Smooth muscle cell (in vitro differentiated cells): ENCODE data around the gene HHLA2. TPM values are rescaled to one million over a fixed set of nuclear protein-coding genes. Genes with fewer than 3 reads are reported as not detected.

ENCODE experiments used
- DNase-seq: peaks from one replicate; lab custom pipeline; 2025; ENCODE audit not compliant: unreplicated experiment; lab: John Stamatoyannopoulos, UW
- H2AFZ ChIP-seq: fragments of 200-600 bp; sonication (generic); 2 replicates; pipeline ENCODE4 v1.6.0; 2016; ENCODE audit warnings: antibody characterized with exemption, low read depth, mild to moderate bottlenecking
- H3F3A ChIP-seq: fragments of 200-600 bp; sonication (generic); 2 replicates; pipeline ENCODE4 v1.6.0; 2017; ENCODE audit warnings: antibody characterized with exemption, low read depth
- H3K27ac ChIP-seq: fragments of 200-600 bp; sonication (generic); 2 replicates; pipeline ENCODE4 v1.5.1; 2016; ENCODE audit warnings: low read depth, mild to moderate bottlenecking
- H3K27me3 ChIP-seq: fragments of 200-600 bp; sonication (generic); 2 replicates; pipeline ENCODE4 v1.6.1; 2016; ENCODE audit warnings: low read depth, mild to moderate bottlenecking
- H3K36me3 ChIP-seq: fragments of 200-600 bp; sonication (generic); 2 replicates; pipeline ENCODE4 v1.5.1; 2016; ENCODE audit warnings: low read depth
- H3K4me1 ChIP-seq: fragments of 200-600 bp; sonication (generic); 2 replicates; pipeline ENCODE4 v1.5.1; 2016; ENCODE audit warnings: low read depth
- H3K4me2 ChIP-seq: fragments of 200-600 bp; sonication (generic); 2 replicates; pipeline ENCODE4 v1.6.0; 2016; ENCODE audit warnings: mild to moderate bottlenecking
- H3K4me3 ChIP-seq: fragments of 200-600 bp; sonication (generic); 2 replicates; pipeline ENCODE4 v1.5.1; 2016; ENCODE audit warnings: mild to moderate bottlenecking
- H3K79me2 ChIP-seq: fragments of 200-600 bp; sonication (generic); 2 replicates; pipeline ENCODE4 v1.6.0; 2016; ENCODE audit warnings: low read depth, mild to moderate bottlenecking
- H3K9ac ChIP-seq: fragments of 200-600 bp; sonication (generic); 2 replicates; pipeline ENCODE4 v1.6.0; 2016; ENCODE audit warnings: low read depth
- H3K9me3 ChIP-seq: fragments of 200-600 bp; sonication (generic); replicated peaks from 2 replicates; pipeline ENCODE4 v1.5.1; 2016; ENCODE audit warnings: low read depth
- H4K20me1 ChIP-seq: fragments of 200-600 bp; sonication (generic); 2 replicates; pipeline ENCODE4 v1.6.0; 2016; ENCODE audit warnings: low read depth
- WGBS: methylation state at CpG from one replicate; pipeline ENCODE4 v1.1.7; 2016; ENCODE audit warnings: low lambda C conversion rate; 5-methylcytosine and 5-hydroxymethylcytosine counted together
- polyA plus RNA-seq: library from polyadenylated mRNA; unstranded; fragments of >200 nt; fragmentation: Nextera tagmentation; extraction: Ambion mirVana; gene quantifications from 2 replicates; pipeline ENCODE4 v1.2.1, GENCODE V29; 2016
- total RNA-seq: library from RNA; depleted of rRNA; stranded (reverse); fragments of >200 nt; gene quantifications from 2 replicates; pipeline ENCODE4 v1.2.3, GENCODE V29; 2014
- TF ChIP-seq, protein P1 (sequence below): fragments of 200-600 bp; sonication (generic); IDR thresholded peaks from 2 replicates; pipeline ENCODE4 v1.5.1; 2017; ENCODE audit warnings: borderline replicate concordance, mild to moderate bottlenecking, antibody characterized with exemption; ENCODE audit not compliant: insufficient read depth, poor library complexity, severe bottlenecking

Gene HHLA2
- total and polyA plus RNA-seq, 2 experiments from 2014 or later: not detected

DNA sequence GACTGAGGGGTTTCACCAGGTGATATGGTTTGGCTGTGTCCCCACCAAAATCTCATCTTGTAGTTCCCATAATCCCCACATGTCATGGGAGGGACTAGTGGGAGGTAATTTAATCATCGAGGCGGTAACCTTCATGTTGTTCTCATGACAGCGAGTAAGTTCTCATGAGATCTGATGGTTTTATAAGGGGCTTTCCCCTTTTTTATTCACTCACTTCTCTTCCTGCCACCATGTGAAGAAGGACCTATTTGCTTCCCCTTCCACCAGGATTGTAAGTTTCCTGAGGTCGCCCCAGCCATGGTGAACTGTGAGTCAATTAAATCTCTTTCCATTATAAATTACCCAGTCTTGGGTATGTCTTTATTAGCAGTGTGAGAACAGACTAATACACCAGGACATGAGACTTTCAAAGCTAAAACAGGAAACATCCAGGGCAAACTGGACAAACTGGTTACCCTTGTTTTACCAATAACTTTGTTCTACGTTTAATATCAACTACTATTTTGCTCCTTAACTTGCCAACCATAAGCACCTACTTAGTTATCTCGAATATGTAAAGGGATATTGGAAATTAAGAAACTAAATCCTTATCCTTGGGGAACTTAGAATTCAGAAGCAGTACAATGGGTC lies 115.9 kb downstream of the HHLA2 start:
- H3F3A ChIP-seq: no peaks in the 10 kb centered on the region
- no peak overlapping the region for H3K27ac ChIP-seq
- 87% methylated on average over 6 of the region's 6 CpGs for WGBS

DNA sequence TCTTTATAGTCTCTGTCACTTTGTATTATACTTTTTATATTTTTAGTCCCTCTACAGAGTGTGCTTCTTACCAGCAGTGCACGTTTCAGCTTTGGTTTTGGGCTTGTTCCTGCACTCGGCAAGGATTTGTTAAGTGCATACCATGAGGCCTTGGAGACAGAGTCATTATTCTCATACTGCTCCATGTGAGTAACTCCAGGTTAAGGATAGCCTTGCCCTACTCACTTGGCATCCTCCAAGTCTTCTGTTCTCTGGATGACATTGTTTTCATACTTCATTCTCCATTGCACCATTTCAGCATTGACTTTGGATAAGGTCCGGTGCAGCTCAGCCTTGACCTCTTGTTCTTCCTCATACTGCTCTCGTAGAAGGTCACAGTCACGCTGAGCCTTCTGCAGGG lies 117.7 kb downstream of the HHLA2 start:
- H3K9ac ChIP-seq: no peak overlapping the region
- no peaks in the 10 kb centered on the region for H3F3A ChIP-seq
- H3K27me3 ChIP-seq: no peaks in the 10 kb centered on the region
- H3K27ac ChIP-seq: no peak overlapping the region
- H3K9me3 ChIP-seq: no peaks in the 10 kb centered on the region
- H4K20me1 ChIP-seq: no peaks in the 10 kb centered on the region
- TF ChIP-seq, protein P1, sequence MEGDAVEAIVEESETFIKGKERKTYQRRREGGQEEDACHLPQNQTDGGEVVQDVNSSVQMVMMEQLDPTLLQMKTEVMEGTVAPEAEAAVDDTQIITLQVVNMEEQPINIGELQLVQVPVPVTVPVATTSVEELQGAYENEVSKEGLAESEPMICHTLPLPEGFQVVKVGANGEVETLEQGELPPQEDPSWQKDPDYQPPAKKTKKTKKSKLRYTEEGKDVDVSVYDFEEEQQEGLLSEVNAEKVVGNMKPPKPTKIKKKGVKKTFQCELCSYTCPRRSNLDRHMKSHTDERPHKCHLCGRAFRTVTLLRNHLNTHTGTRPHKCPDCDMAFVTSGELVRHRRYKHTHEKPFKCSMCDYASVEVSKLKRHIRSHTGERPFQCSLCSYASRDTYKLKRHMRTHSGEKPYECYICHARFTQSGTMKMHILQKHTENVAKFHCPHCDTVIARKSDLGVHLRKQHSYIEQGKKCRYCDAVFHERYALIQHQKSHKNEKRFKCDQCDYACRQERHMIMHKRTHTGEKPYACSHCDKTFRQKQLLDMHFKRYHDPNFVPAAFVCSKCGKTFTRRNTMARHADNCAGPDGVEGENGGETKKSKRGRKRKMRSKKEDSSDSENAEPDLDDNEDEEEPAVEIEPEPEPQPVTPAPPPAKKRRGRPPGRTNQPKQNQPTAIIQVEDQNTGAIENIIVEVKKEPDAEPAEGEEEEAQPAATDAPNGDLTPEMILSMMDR: no peak
- no peak overlapping the region for H2AFZ ChIP-seq
- H3K4me1 ChIP-seq: no peaks in the 10 kb centered on the region
- DNase-seq: no peak
- H3K79me2 ChIP-seq: no peaks in the 10 kb centered on the region
- H3K4me2 ChIP-seq: no peak overlapping the region
- no peaks in the 10 kb centered on the region for H3K36me3 ChIP-seq
- H3K4me3 ChIP-seq: no peak overlapping the region
- 86% methylated on average over 5 of the region's 5 CpGs for WGBS

More for the DNA sequence above, 115.9 kb downstream of the HHLA2 start:
- peaks cover 11% of the 10 kb centered on the region for H3K27me3 ChIP-seq
- H2AFZ ChIP-seq: no peak overlapping the region
- no peak overlapping the region for H3K9ac ChIP-seq
- no peaks in the 10 kb centered on the region for H3K4me1 ChIP-seq
- no peaks in the 10 kb centered on the region for H3K9me3 ChIP-seq
- TF ChIP-seq, protein P1: no peak
- no peak for DNase-seq
- no peak overlapping the region for H3K4me2 ChIP-seq
- H3K4me3 ChIP-seq: no peak overlapping the region
- H3K79me2 ChIP-seq: no peaks in the 10 kb centered on the region
- H4K20me1 ChIP-seq: no peaks in the 10 kb centered on the region
- no peaks in the 10 kb centered on the region for H3K36me3 ChIP-seq

DNA sequence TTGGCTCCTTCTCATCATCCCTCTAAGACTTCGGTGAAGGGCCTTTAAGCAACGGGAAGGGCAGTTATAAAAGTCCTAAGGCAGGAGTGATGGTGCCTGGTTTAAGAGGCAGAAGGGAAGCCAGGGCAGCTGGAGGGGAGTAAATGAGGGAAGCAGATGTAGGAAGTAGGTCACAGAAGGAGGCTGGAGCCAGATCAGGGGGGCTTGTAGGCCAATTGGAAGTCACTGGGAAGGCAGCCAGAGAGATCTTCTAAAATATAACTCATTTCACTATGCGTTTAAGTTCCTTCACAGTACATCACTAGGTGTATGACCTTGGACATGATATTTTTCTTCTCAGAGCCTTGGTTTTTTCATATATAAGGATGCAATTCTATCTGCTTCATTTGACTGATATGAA lies 119.3 kb downstream of the HHLA2 start:
- Histone ChIP-seq H3K4me3 (no peak overlapping the region), H4K20me1 (no peaks in the 10 kb centered on the region), H3K36me3 (no peaks in the 10 kb centered on the region), H3F3A (no peaks in the 10 kb centered on the region), H3K4me2 (no peak overlapping the region), H3K27ac (no peak overlapping the region), H3K27me3 (no peaks in the 10 kb centered on the region), H2AFZ (no peak overlapping the region), H3K4me1 (no peaks in the 10 kb centered on the region), H3K9ac (no peak overlapping the region), H3K9me3 (no peaks in the 10 kb centered on the region), H3K79me2 (no peaks in the 10 kb centered on the region)
- TF ChIP-seq, protein P1: no peak
- DNase-seq: no peak
- 86% methylated on average over 3 of the region's 3 CpGs for WGBS
